HEK293 (cell line): ENCODE measurements around the gene TFAP2E.

Experiments
- ZNF280D ChIP-seq: fragments of 450-650 bp; formaldehyde crosslinking; IDR thresholded peaks from 2 replicates; pipeline ENCODE4 v1.5.1; 2016; ENCODE audit warnings: missing biosample characterization, missing genetic modification characterization
- ZNF514 ChIP-seq: fragments of 450-650 bp; formaldehyde crosslinking; IDR thresholded peaks from 2 replicates; pipeline ENCODE4 v1.5.1; 2016; ENCODE audit warnings: missing biosample characterization, missing genetic modification characterization
- ZNF549 ChIP-seq: fragments of 450-650 bp; IDR thresholded peaks from 2 replicates; pipeline ENCODE4 v1.5.1; 2018; ENCODE audit warnings: missing biosample characterization, missing genetic modification characterization, mild to moderate bottlenecking, inconsistent platforms, moderate library complexity
- TF ChIP-seq, protein P1 (sequence below): fragments of 450-650 bp; formaldehyde crosslinking; IDR thresholded peaks from 2 replicates; pipeline ENCODE4 v1.5.1; 2016; ENCODE audit warnings: missing biosample characterization, missing genetic modification characterization

GRCh38 chr1:35556484-35557117 is 16.5 kb upstream of the TFAP2E start:
- TF ChIP-seq ZNF280D (no peak), ZNF549 (tag by site-specific recombination) (no peak), ZNF514 (tag by site-specific recombination) (no peak)
- TF ChIP-seq, protein P1, sequence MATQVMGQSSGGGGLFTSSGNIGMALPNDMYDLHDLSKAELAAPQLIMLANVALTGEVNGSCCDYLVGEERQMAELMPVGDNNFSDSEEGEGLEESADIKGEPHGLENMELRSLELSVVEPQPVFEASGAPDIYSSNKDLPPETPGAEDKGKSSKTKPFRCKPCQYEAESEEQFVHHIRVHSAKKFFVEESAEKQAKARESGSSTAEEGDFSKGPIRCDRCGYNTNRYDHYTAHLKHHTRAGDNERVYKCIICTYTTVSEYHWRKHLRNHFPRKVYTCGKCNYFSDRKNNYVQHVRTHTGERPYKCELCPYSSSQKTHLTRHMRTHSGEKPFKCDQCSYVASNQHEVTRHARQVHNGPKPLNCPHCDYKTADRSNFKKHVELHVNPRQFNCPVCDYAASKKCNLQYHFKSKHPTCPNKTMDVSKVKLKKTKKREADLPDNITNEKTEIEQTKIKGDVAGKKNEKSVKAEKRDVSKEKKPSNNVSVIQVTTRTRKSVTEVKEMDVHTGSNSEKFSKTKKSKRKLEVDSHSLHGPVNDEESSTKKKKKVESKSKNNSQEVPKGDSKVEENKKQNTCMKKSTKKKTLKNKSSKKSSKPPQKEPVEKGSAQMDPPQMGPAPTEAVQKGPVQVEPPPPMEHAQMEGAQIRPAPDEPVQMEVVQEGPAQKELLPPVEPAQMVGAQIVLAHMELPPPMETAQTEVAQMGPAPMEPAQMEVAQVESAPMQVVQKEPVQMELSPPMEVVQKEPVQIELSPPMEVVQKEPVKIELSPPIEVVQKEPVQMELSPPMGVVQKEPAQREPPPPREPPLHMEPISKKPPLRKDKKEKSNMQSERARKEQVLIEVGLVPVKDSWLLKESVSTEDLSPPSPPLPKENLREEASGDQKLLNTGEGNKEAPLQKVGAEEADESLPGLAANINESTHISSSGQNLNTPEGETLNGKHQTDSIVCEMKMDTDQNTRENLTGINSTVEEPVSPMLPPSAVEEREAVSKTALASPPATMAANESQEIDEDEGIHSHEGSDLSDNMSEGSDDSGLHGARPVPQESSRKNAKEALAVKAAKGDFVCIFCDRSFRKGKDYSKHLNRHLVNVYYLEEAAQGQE (tag by site-specific recombination), result no peak
